B cell (primary cell): ENCODE data around the gene CIC.

ENCODE experiments used
- EZH2 ChIP-seq: IDR thresholded peaks from 2 replicates; pipeline ENCODE4 v1.6.1; 2012; ENCODE audit warnings: borderline replicate concordance, low read depth, mild to moderate bottlenecking, moderate library complexity, low read length; ENCODE audit not compliant: insufficient read depth, poor library complexity, severe bottlenecking
- TF ChIP-seq, protein P1 (sequence below): fragments of 200-600 bp; IDR thresholded peaks from one replicate; pipeline ENCODE4 v1.8.0; 2022; ENCODE audit warnings: antibody characterized with exemption, mild to moderate bottlenecking

DNA sequence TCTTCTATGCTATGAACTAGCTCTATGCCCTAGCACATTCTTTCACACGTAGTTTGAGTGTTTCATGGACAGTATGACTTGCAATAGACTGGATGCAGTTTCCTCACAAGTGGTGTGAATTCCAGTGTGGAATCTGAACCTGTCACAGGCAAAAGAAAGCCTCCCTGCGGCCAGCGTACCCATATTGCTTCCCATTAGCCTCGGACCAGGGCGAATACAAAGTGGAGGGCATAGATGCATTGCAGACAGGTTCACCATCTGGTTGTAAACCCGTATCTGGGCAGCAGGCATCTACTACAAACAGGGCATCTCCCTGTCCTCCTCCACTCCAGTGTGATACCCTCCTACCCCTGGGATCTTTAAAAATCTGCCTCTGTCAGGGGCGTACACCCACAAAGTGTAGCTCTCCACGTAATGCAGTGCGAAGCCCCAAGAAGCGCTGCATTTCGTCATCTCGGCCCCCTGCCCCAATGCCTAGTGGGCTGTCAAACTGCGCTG is 1.4 kb upstream of the CIC start:
- TF ChIP-seq, protein P1, sequence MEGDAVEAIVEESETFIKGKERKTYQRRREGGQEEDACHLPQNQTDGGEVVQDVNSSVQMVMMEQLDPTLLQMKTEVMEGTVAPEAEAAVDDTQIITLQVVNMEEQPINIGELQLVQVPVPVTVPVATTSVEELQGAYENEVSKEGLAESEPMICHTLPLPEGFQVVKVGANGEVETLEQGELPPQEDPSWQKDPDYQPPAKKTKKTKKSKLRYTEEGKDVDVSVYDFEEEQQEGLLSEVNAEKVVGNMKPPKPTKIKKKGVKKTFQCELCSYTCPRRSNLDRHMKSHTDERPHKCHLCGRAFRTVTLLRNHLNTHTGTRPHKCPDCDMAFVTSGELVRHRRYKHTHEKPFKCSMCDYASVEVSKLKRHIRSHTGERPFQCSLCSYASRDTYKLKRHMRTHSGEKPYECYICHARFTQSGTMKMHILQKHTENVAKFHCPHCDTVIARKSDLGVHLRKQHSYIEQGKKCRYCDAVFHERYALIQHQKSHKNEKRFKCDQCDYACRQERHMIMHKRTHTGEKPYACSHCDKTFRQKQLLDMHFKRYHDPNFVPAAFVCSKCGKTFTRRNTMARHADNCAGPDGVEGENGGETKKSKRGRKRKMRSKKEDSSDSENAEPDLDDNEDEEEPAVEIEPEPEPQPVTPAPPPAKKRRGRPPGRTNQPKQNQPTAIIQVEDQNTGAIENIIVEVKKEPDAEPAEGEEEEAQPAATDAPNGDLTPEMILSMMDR, result no peak
- no peak for TF ChIP-seq EZH2
